ENCODE data around the gene OR5D18.
"Not testable (repeated sequence)": the region's sequence is repeated elsewhere in the genome, so short reads cannot be mapped to it uniquely, and the experiment has no call there.

The OR5D18 gene

GRCh38 chr11:55854704-55855103 lies 35.3 kb downstream of the OR5D18 start:
- no peak overlapping the region for H3K4me3 ChIP-seq (ENCODE audit: low read depth, low read length)
- H3K9ac ChIP-seq (ENCODE audit: low read depth, low read length): no peak overlapping the region
- H3K36me3 ChIP-seq (ENCODE audit: control insufficient read depth, insufficient read depth, low read length): no peaks in the 10 kb centered on the region
- peaks cover 6% of the 10 kb centered on the region for H3K9me3 ChIP-seq (ENCODE audit: control insufficient read depth, insufficient read depth, low read length)
- H3K4me1 ChIP-seq (ENCODE audit: control insufficient read depth, insufficient read depth, low read length): no peaks in the 10 kb centered on the region
- no peaks in the 10 kb centered on the region for H3K27me3 ChIP-seq (ENCODE audit: control insufficient read depth, insufficient read depth, low read length)

DNA sequence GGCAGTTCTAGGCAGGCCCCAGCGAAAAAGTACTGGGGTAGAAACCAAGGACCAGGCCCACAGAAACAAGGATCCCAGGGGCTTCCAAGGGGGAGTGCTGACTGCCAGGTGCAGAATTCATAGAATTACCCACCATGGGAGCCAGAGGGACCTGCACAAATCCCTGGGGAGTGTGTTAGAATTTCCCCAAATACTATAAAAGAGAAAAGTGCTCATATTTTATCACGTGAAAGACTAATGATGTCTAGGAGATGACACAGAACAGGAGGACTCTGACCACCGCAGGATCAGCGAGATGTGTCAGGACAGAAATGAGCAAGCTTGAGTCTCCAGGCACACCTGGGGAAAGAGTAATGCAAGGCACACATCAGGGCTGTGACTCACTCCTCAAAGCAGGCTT lies 47.9 kb downstream of the OR5D18 start:
- not testable (repeated sequence) for H3K27me3 ChIP-seq (ENCODE audit: control insufficient read depth, insufficient read depth, low read length); H3K9me3 ChIP-seq (ENCODE audit: control insufficient read depth, insufficient read depth, low read length); H3K4me3 ChIP-seq (ENCODE audit: low read depth, low read length); H3K4me1 ChIP-seq (ENCODE audit: control insufficient read depth, insufficient read depth, low read length); H3K9ac ChIP-seq (ENCODE audit: low read depth, low read length); H3K36me3 ChIP-seq (ENCODE audit: control insufficient read depth, insufficient read depth, low read length)

All from iPS-15b (cell line).